Measurements from ENCODE around the gene MAGEA12.
"Not testable (repeated sequence)": the region's sequence is repeated elsewhere in the genome, so short reads cannot be mapped to it uniquely, and the experiment has no call there.

MAGEA12 gene

DNA sequence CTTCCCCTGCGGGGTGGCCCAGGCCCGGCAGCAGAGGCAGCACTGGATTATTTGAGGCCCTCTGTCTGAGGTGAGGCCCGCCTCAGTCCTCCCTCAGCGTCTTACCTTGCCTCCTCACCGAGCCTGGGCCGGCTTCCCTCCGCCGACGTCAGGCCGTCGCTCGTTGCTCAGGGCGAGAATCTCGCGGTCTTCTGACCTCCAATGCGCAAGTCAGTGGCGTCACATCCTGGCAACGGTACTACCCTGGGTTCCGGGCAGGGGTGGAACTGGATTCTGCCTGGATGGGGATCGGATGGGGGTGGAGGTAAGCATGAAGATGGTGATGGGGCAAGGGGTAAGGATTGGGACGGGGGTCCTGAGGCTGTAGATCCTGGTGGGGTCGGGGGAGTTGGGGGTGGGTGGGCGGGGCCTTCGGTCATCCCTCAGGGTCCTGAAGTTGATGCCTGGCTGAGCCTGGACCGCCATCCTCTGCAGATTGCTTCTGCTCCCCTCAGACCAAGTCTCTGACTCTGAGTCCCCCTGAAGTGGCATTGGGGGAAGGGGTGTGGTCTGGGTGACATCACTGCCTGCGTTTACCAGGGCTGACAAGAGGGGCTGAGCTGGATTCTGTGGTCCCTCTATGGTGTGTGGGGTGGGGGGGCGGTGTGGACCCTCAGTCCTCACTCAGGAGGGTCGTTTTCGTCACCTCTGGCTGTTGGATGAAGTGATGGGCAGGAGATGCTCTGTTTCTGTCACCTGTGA lies 36.2 kb downstream of the MAGEA12 start, which contains the start of gene MAGEA6:
MAGEA6 (minus strand) TSS at position 141 of the 741 bp plus-strand sequence. CDS start 2,039 bp downstream, outside the sequence.
- DNase-seq: not testable (repeated sequence)

DNA sequence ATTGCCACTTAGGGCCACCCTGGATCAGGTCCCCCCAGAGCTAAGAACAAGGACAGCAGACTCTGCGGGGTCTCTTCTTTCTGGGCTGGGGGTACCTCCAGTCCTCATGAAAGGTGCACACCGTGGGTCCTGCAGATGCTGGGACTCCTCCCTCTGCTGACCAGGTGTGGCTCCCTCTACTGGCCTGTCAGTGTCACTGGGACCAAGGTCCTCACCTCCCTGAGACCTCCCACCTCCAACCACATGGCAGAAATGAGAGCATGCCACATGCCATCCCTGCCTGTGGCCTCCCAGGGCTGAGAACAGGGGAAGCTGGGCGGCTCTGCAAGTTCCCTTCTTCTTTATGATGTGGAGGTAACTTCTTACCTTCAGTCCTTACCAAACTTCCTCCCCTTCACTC lies 53.5 kb downstream of the MAGEA12 start:
- DNase-seq: not testable (repeated sequence)

Data from EL (cell line).